HG02759 (cell line): ENCODE data around the gene DPEP3.

ENCODE experiments used
- ATAC-seq: cut with Tn5 transposase; IDR thresholded peaks from one replicate; pipeline ENCODE4 v1.9.1; 2021; ENCODE audit warnings: mild to moderate bottlenecking, moderate library complexity; ENCODE audit not compliant: unreplicated experiment

Gene DPEP3

DNA sequence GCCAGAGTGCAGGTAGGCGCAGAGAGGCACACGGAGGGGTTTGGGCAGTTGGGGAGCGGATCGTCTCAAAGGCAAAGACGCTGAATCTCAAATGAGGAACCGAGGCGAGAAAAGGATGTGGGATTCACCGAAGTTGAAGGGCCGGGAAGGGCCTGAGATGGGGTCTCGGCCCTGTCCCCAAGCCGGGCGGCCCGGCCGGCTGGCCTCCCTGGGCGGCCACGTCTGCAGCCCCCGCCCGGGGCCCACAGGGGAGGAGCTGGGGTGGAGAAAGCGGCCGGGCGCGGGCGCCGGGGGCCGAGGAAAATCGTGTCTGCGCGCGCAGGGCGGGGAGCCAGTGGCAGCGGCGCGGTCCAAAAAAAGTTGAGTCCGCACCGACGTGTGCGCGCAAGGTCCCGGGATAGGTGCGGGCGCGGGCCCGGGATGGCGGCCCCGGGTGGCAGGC is 12.3 kb downstream of the DPEP3 start:
- peak; percentile 23 for ATAC-seq

- peak; percentile 3 for ATAC-seq
Observed at GRCh38 chr16:67967183-67967957, 12.9 kb downstream of the DPEP3 start.

DNA sequence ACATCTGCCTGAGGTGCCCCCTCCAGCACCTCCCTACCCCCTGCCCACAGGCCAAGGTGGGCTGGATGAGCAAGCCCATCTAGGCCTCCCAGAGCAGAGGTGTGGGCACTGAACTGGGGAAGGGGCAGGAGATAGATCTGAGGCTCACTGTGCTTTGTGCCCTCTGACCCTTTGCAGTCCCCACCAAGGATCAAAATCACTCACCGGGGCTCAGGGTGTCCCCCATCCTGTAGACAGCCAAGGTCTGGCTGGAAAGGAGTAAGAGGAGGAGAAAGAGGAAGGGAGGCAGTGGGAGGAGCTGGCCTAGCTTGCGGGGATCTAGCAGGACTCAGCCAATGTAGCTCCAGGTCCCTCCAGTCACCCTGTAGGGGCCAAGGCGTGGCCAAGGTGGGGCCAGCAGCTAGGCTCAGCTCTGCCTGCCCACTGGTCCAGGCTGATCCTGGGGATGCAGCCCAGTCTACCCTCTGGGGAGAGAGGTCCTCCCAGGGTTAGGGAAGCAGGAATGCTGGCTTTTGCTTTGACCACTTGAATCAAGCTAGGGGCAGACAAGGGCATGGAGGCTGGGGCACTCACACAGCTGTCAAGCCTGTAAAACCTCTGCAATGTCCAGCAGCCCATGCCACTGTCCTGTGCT is 13.6 kb downstream of the DPEP3 start:
- ATAC-seq, result no peak

DNA sequence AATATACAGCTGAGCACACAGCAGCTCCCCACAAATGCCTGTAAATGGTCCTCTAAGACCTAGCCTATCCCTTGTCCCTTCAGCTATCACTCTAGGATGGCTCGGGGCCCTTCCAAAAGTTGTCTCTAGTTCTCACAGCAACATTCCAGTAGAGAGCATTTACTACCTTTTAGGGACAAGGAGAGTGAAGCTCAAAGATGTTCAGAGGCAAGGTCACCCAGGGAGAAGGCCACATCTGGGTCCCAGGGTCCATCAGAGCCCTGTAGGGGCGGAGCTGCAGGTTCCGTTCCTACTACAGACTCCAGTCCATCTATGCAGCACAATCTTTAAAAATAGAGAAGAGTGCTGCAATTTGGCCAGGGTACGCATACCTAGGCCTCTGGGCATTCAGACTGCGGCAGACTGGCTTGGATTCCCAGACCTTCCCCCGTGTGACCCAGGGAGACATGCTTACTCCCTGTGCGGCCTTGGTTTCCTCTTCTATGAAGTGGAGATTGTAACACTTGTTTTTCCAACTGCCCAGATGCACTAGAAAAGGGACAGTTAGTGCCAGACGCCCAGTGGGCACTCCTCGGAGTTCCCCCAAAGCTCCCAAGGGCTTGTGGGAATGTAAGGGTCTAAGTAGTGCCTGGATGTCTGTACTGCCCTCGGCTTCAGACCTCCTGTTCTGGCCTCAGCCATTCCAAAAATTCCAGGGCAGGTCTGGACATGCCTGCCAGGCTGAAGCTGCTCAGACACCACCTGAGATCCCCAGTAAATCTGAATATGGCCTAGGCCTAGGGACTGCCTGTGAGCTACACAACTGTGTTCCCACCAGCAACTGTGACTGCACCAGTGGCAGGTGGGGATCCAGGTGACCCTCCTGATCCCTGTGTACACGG is 14.4 kb downstream of the DPEP3 start:
- no peak for ATAC-seq

GRCh38 chr16:67964477-67965131 is 15.7 kb downstream of the DPEP3 start:
- ATAC-seq, result no peak

DNA sequence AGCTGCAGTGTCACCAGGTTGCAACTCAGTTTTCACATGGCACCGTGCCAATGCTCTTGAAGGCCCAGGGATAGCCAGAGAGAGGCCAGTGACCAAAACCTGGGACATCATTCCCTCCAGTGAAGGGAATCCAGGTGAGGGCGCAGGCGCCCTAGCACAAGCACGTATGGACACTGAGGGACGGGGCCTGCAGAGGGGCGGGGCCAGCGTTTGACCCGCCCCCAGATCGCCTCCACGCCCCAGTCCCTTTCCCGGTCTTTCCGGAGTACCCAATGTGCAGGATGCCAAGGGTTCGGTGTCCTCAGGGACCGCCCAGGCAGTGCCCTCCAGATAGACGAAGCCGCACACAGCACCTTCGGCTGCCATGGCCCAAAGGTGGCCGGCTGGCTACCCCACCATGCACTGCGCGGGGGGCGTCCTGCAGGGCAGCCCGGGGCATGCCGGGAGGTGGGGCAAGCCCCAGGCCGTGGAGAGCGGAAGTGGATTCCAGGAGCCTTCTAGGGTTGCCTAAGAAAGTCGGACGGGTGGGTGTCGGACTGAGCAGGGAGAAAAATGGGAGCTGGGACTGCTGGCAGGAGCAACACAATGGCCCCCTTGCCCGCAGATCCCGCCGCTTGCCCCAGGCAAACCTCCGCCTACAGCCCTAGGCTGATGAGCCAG is 16.5 kb downstream of the DPEP3 start:
- ATAC-seq, result no peak

- ATAC-seq, result no peak
Observed at GRCh38 chr16:67963292-67963661, 17.0 kb downstream of the DPEP3 start.

DNA sequence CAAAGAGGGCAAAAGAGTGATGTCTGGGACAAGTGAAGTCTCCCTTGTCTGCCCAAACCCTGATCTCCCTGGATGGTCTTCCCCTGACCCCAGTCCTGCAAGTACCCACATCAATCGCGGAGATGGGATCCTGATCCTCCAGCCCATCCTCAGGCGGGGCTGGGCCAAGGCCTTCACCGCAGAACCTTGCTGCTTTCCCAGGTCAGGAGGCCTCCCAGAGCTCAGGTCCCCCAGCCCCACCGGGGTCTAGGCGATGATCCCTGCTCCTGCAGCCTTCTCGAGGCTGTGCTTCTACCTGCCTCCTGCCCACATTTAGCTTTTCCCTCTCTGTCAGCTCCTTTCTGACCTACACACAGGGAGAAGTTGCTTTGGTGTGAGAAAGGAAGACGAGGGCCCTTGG is 18.2 kb downstream of the DPEP3 start:
- no peak for ATAC-seq

GRCh38 chr16:67961551-67961957 is 18.7 kb downstream of the DPEP3 start:
- ATAC-seq, result no peak

GRCh38 chr16:67959536-67960329 is 20.6 kb downstream of the DPEP3 start:
- no peak for ATAC-seq

DNA sequence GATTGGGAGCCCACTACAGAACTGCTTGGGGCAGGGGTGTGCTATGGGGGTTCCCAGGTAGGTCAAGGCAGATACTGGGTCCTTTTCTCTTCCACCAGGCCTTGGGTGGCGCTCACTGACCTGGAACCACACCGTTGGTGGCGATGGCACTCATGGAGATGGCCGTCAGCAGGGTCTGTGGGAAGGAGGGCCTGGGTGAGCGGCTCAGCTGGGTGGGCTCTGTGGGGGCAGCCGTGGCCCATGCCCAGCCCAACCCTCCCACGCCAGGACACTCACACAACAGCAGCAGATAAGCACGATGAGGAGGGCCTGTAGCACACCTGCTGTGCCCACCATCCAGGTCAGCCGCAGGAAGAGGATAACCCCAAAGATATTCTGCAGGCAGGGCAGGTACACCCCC is 22.7 kb downstream of the DPEP3 start:
- no peak for ATAC-seq

GRCh38 chr16:67954421-67955196 is 25.7 kb downstream of the DPEP3 start:
- no peak for ATAC-seq

GRCh38 chr16:67953641-67954375 is 26.5 kb downstream of the DPEP3 start:
- ATAC-seq, result no peak

GRCh38 chr16:67951485-67951884 is 28.8 kb downstream of the DPEP3 start:
- ATAC-seq, result no peak

DNA sequence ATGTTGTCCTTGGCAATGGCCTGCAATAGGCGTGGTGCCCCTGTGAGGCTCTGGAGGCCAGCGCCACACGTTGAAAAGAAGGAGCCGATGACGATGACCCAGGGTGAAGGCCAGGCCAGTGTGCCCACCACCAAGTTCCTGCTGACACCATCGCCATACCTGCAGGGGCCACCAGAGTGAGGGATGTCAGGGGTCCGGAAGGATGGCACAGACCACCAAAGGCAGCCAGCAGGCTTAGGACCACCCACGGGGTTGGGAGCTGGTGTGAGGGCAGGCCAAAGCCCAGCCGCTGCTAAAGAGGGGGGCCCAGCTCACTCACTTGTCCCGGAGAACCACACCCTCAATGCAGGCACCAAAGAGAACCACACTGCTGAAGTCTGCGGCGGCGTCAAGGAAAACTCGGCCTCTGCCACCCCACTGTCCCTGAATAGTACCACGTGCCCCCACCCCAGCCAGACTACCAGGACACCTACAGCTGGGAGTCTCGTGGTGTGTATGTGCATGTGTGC is 29.9 kb downstream of the DPEP3 start:
- ATAC-seq, result no peak

DNA sequence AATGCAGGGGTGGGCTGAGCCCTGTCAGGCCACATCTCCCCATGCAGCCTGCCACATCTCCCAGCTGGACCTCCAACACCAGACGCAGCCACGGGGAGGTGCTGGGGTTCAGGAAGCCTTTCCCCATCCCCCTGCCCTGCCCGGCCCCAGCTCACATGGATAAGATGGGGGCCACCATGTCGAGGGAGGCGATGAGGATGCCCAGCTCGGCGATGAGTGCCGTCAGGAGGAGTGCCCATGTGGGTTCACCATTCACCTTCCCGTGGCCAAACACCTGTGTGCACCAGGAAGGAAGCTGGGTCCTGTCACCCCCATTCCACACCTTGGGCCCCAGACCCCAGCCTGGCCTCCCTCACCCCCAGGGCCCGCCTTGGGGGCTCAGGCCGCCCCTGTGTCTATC is 30.7 kb downstream of the DPEP3 start:
- ATAC-seq, result no peak

GRCh38 chr16:67948015-67948414 is 32.3 kb downstream of the DPEP3 start:
- ATAC-seq, result no peak

DNA sequence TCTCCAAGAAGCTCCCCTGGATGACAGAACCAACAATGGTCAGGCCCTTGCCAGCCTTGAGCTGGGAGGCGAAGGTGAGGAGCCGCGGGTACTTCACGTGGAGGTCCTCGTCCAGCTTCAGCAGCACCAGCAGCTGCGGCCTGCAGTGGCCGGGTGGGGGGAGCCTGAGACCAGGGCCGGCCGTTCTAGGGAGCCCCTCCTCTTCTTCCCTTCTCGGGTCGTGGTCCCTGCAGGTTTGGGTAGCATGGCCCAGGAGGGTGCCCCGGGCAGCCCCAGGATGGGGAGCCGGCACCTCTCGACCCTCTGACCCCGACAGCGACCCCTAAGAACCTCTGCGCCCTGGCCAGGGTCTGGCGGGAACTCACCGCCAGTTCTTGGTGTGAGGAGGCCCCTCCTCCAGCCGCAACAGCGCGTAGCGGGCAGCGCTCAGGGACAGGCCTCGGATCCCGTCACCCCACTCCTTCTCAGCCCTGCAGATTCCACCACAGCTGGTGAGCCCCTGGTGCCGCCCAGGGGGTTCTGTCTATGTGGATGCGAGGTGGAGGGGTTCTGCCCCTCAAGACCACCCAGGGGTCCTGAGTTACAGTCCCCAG is 33.2 kb downstream of the DPEP3 start:
- ATAC-seq, result no peak
